Stimulated activated CD8-positive, alpha-beta memory T cell treated with anti-CD3 and anti-CD28 coated beads, Interleukin-7, amount 100 ng/mL, for 48 hours (primary cell): ENCODE measurements around the gene TRH.
"Not testable (repeated sequence)": the region's sequence is repeated elsewhere in the genome, so short reads cannot be mapped to it uniquely, and the experiment has no call there.

ENCODE experiments used
- DNase-seq, 2 donors: peaks; one replicate each; pipeline ENCODE4 v3.0.0-alpha.2; 2020; ENCODE audit warnings: low read depth in 1 of 2; ENCODE audit errors: extremely low read depth in 1 of 2

Gene TRH

GRCh38 chr3:129962600-129962999, 11.9 kb upstream of the TRH start:
- DNase-seq = no peak

- DNase-seq = no peak
Observed at GRCh38 chr3:129965937-129966336, 8.6 kb upstream of the TRH start.

- DNase-seq = no peak
Observed at GRCh38 chr3:129966876-129967275, 7.6 kb upstream of the TRH start.

- DNase-seq = no peak
Observed at GRCh38 chr3:129967761-129968160, 6.8 kb upstream of the TRH start.

- no peak for DNase-seq
Observed at GRCh38 chr3:129971351-129972052, 3.0 kb upstream of the TRH start.

GRCh38 chr3:129972301-129972700, 2.2 kb upstream of the TRH start:
- no peak for DNase-seq

GRCh38 chr3:129973853-129974563, 512 bp upstream of the TRH start:
- no peak for DNase-seq

GRCh38 chr3:129974833-129975704, 549 bp downstream of the TRH start:
- DNase-seq = no peak

- no peak for DNase-seq
Observed at GRCh38 chr3:129975705-129976048, 1.2 kb downstream of the TRH start.

- DNase-seq = no peak
Observed at GRCh38 chr3:129976286-129976685, 1.8 kb downstream of the TRH start.

- no peak for DNase-seq
Observed at GRCh38 chr3:129978123-129978522, 3.6 kb downstream of the TRH start.

GRCh38 chr3:129979905-129980304, 5.4 kb downstream of the TRH start:
- DNase-seq = no peak

- DNase-seq = no peak
Observed at GRCh38 chr3:129983561-129983960, 9.0 kb downstream of the TRH start.

GRCh38 chr3:129984125-129984524, 9.6 kb downstream of the TRH start:
- DNase-seq = no peak

- no peak for DNase-seq
Observed at GRCh38 chr3:129985113-129985512, 10.6 kb downstream of the TRH start.

GRCh38 chr3:129988429-129988828, 13.9 kb downstream of the TRH start:
- no peak for DNase-seq

GRCh38 chr3:129989414-129989813, 14.9 kb downstream of the TRH start:
- DNase-seq = no peak

- no peak for DNase-seq
Observed at GRCh38 chr3:129992781-129993180, 18.3 kb downstream of the TRH start.

GRCh38 chr3:129994883-129995559, 20.5 kb downstream of the TRH start:
- no peak for DNase-seq

GRCh38 chr3:129996073-129996472, 21.6 kb downstream of the TRH start:
- DNase-seq = no peak

GRCh38 chr3:129999176-129999575, 24.7 kb downstream of the TRH start:
- not testable (repeated sequence) for DNase-seq
